OCI-LY1 (cell line): ENCODE data around the gene DNAH7.
"Not testable (repeated sequence)": the region's sequence is repeated elsewhere in the genome, so short reads cannot be mapped to it uniquely, and the experiment has no call there.

Experiments used
- H2AFZ ChIP-seq: fragments of 200-600 bp; sonication (generic), shearing (Covaris generic); 2 replicates; pipeline ENCODE4 v1.6.0; 2014; ENCODE audit warnings: antibody characterized with exemption, mild to moderate bottlenecking, low read length
- H3F3A ChIP-seq: fragments of 200-600 bp; sonication (generic), shearing (Covaris generic); 2 replicates; pipeline ENCODE4 v1.6.0; 2014; ENCODE audit warnings: mild to moderate bottlenecking, antibody characterized with exemption, low read length, moderate library complexity; ENCODE audit not compliant: insufficient read depth
- H3K27ac ChIP-seq: fragments of 200-600 bp; sonication (generic); 2 replicates; pipeline ENCODE4 v1.5.1; 2014; ENCODE audit warnings: low read length, mixed run types, mild to moderate bottlenecking, low read depth; ENCODE audit not compliant: poor library complexity, severe bottlenecking
- H3K27me3 ChIP-seq: fragments of 200-600 bp; sonication (generic); 2 replicates; pipeline ENCODE4 v1.6.0; 2014; ENCODE audit warnings: antibody characterized with exemption, mild to moderate bottlenecking, low read length, moderate library complexity; ENCODE audit not compliant: insufficient read depth
- H3K36me3 ChIP-seq: fragments of 200-600 bp; sonication (generic); 2 replicates; pipeline ENCODE4 v1.6.1; 2014; ENCODE audit warnings: mild to moderate bottlenecking, antibody characterized with exemption, low read length, moderate library complexity, mixed read lengths; ENCODE audit not compliant: insufficient read depth
- H3K4me1 ChIP-seq: fragments of 200-600 bp; sonication (generic); 2 replicates; pipeline ENCODE4 v1.5.1; 2014; ENCODE audit warnings: mild to moderate bottlenecking, low read length, moderate library complexity; ENCODE audit not compliant: insufficient read depth, severe bottlenecking
- H3K4me2 ChIP-seq: fragments of 200-600 bp; sonication (generic), shearing (Covaris generic); 2 replicates; pipeline ENCODE4 v1.6.1; 2014; ENCODE audit warnings: low read length
- H3K4me3 ChIP-seq: fragments of 200-600 bp; sonication (generic); 2 replicates; pipeline ENCODE4 v1.5.1; 2014; ENCODE audit warnings: low read length, low read depth, mild to moderate bottlenecking, mixed read lengths; ENCODE audit not compliant: poor library complexity, severe bottlenecking
- H3K79me2 ChIP-seq: fragments of 200-600 bp; shearing (Covaris generic); 2 replicates; pipeline ENCODE4 v1.6.1; 2016; ENCODE audit warnings: mixed run types, low read length, mixed read lengths; ENCODE audit not compliant: insufficient read depth
- H3K9ac ChIP-seq: fragments of 200-600 bp; sonication (generic), shearing (Covaris generic); 2 replicates; pipeline ENCODE4 v1.6.1; 2014; ENCODE audit warnings: mild to moderate bottlenecking, low read length, mixed read lengths
- H3K9me2 ChIP-seq: fragments of 200-600 bp; sonication (generic), shearing (Covaris generic); 2 replicates; pipeline ENCODE4 v1.6.1; 2014; ENCODE audit warnings: low read depth, mild to moderate bottlenecking, low read length, mixed read lengths
- H3K9me3 ChIP-seq: fragments of 200-600 bp; shearing (Covaris generic); 2 replicates; pipeline ENCODE4 v1.6.1; 2014; ENCODE audit warnings: low read length, mixed read lengths
- H4K20me1 ChIP-seq: fragments of 200-600 bp; sonication (generic), shearing (Covaris generic); 2 replicates; pipeline ENCODE4 v1.6.0; 2016; ENCODE audit warnings: mild to moderate bottlenecking, low read length; ENCODE audit not compliant: insufficient read depth
- EZH2 ChIP-seq: fragments of 200-600 bp; sonication (generic), shearing (Covaris generic); IDR thresholded peaks from 2 replicates; pipeline ENCODE4 v1.8.0; 2017; ENCODE audit warnings: borderline replicate concordance, mixed run types, mild to moderate bottlenecking, antibody characterized with exemption, low read length, moderate library complexity, mixed read lengths
- TF ChIP-seq, protein P1 (sequence below): fragments of 200-600 bp; sonication (generic), shearing (Covaris generic); IDR thresholded peaks from 2 replicates; pipeline ENCODE4 v1.5.1; 2017; ENCODE audit warnings: mild to moderate bottlenecking, antibody characterized with exemption, low read length, moderate library complexity, mixed read lengths

DNAH7 gene

GRCh38 chr2:195696012-195696411 lies 372.6 kb downstream of the DNAH7 start:
- Histone ChIP-seq H3K4me2 (no peak overlapping the region), H3K27ac (no peak overlapping the region), H4K20me1 (no peaks in the 10 kb centered on the region), H3K4me1 (no peaks in the 10 kb centered on the region), H3K79me2 (no peaks in the 10 kb centered on the region), H3K27me3 (no peaks in the 10 kb centered on the region), H2AFZ (no peak overlapping the region), H3F3A (no peaks in the 10 kb centered on the region), H3K4me3 (no peak overlapping the region), H3K36me3 (no peaks in the 10 kb centered on the region), H3K9me3 (no peaks in the 10 kb centered on the region; the same call in 1 of the 2 replicates), H3K9me2 (no peaks in the 10 kb centered on the region), H3K9ac (no peak overlapping the region)
- TF ChIP-seq, protein P1, sequence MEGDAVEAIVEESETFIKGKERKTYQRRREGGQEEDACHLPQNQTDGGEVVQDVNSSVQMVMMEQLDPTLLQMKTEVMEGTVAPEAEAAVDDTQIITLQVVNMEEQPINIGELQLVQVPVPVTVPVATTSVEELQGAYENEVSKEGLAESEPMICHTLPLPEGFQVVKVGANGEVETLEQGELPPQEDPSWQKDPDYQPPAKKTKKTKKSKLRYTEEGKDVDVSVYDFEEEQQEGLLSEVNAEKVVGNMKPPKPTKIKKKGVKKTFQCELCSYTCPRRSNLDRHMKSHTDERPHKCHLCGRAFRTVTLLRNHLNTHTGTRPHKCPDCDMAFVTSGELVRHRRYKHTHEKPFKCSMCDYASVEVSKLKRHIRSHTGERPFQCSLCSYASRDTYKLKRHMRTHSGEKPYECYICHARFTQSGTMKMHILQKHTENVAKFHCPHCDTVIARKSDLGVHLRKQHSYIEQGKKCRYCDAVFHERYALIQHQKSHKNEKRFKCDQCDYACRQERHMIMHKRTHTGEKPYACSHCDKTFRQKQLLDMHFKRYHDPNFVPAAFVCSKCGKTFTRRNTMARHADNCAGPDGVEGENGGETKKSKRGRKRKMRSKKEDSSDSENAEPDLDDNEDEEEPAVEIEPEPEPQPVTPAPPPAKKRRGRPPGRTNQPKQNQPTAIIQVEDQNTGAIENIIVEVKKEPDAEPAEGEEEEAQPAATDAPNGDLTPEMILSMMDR, result no peak
- no peak for TF ChIP-seq EZH2

- Histone ChIP-seq H3K9me2 (no peaks in the 10 kb centered on the region), H3K9me3 (no peaks in the 10 kb centered on the region; the same call in 1 of the 2 replicates), H3K4me3 (no peak overlapping the region), H3K9ac (no peak overlapping the region), H3K4me2 (no peak overlapping the region), H2AFZ (no peak overlapping the region), H3K79me2 (no peaks in the 10 kb centered on the region), H3F3A (no peaks in the 10 kb centered on the region), H4K20me1 (no peaks in the 10 kb centered on the region), H3K4me1 (no peaks in the 10 kb centered on the region), H3K27me3 (no peaks in the 10 kb centered on the region), H3K36me3 (no peaks in the 10 kb centered on the region), H3K27ac (no peak overlapping the region)
- TF ChIP-seq EZH2, result no peak
- TF ChIP-seq, protein P1, result no peak
These were observed 373.5 kb downstream of the DNAH7 start for GRCh38 chr2:195695002-195695631.

- Histone ChIP-seq H2AFZ (no peak overlapping the region), H3K27me3 (no peaks in the 10 kb centered on the region), H3K9ac (no peak overlapping the region), H3K4me1 (no peaks in the 10 kb centered on the region), H3K9me2 (no peaks in the 10 kb centered on the region), H3K36me3 (no peaks in the 10 kb centered on the region), H3K4me2 (no peak overlapping the region), H3K27ac (no peak overlapping the region), H3K4me3 (no peak overlapping the region), H3K79me2 (no peaks in the 10 kb centered on the region), H3F3A (no peaks in the 10 kb centered on the region), H3K9me3 (no peaks in the 10 kb centered on the region), H4K20me1 (no peaks in the 10 kb centered on the region)
- TF ChIP-seq, protein P1, result no peak
- no peak for TF ChIP-seq EZH2
These were observed 374.1 kb downstream of the DNAH7 start for GRCh38 chr2:195694553-195694952.

DNA sequence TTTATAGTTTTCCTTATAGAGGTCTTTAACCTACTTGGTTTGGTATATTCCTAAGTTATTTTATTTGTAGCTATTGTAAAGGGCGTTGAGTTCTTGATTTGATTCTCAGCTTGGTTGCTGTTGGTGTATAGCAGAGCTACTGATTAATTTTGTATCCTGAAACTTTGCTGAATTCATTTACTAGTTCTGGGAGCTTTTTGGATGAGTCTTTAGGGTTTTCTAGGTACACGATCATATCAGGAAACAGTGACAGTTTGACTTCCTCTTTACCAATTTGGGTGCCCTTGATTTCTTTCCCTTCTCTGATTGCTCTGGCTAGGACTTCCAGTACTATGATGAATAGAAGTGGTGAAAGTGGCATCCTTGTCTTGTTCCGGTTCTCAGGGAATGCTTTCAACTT lies 376.1 kb downstream of the DNAH7 start:
- H3K9ac ChIP-seq, H3K4me3 ChIP-seq, H3K9me2 ChIP-seq, H3K27me3 ChIP-seq, H3K27ac ChIP-seq, H2AFZ ChIP-seq, H3K4me2 ChIP-seq, H4K20me1 ChIP-seq, H3K79me2 ChIP-seq, H3K9me3 ChIP-seq, H3F3A ChIP-seq, H3K4me1 ChIP-seq, H3K36me3 ChIP-seq: not testable (repeated sequence)
